ENCODE data around the gene MAD1L1. TPM values are rescaled to one million over a fixed set of nuclear protein-coding genes. Genes with fewer than 3 reads are reported as not detected.

Gene MAD1L1
- total RNA-seq, 4 donors from 2014 or later = 8.0 to 52.7 (median 26.7) TPM

DNA sequence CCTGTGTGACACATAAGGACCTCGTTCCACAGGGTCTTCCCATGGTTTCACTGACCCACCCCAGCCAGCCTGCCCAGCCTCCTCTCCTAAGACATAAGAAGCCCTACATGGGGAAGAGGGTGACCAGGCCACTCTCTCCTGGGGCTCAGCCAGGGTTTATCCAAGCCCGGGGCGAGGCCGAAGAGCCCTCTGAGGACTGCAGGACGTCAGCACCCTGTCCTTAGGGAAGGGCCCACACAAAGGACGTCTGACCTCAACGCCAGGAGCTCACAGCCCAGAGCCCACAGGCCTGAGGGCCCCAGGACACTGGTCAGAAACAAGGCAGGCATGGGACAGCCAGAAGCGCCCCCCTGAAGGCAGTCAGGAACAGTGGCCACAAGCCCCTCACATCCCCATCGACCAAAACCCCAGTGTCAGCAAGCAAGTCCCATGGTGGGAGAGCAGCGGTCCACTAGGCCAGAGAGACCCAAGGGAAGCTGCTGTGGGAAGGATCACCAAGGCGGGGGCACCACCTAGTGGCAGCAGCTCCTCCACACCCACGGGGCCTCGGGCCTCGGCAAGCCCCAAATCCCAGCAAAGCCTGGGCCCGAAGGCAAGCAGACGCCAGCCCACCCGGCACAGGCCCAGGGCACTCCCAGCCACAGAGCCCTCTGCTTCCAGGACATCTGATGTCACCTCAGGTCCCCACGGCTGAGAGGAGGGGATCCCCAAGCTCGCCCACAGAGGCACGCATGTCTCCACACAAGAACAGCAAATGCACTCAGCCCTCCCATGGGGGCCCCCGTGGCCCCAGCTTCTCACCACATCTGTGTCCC, 23.4 kb downstream of the MAD1L1 start:
- Histone ChIP-seq H3K27ac (no peak overlapping the region), H3K36me3 (peaks cover 0 to 5% (median 0%) of the 10 kb centered on the region in 4 donors), H3K4me3 (no peak overlapping the region), H3K9me3 (no peaks in the 10 kb centered on the region), H3K27me3 (no peaks in the 10 kb centered on the region), H3K4me1 (peaks cover 0 to 4% (median 0%) of the 10 kb centered on the region in 4 donors)
- intact Hi-C loops (cut with DNase I; ENCODE audit: low total_unique reads) = loop anchor here (5.0 to 10.0 kb wide), 2 partner anchors 107 to 545 kb away; no protein-coding TSS in a partner anchor
- TF ChIP-seq, protein P1, sequence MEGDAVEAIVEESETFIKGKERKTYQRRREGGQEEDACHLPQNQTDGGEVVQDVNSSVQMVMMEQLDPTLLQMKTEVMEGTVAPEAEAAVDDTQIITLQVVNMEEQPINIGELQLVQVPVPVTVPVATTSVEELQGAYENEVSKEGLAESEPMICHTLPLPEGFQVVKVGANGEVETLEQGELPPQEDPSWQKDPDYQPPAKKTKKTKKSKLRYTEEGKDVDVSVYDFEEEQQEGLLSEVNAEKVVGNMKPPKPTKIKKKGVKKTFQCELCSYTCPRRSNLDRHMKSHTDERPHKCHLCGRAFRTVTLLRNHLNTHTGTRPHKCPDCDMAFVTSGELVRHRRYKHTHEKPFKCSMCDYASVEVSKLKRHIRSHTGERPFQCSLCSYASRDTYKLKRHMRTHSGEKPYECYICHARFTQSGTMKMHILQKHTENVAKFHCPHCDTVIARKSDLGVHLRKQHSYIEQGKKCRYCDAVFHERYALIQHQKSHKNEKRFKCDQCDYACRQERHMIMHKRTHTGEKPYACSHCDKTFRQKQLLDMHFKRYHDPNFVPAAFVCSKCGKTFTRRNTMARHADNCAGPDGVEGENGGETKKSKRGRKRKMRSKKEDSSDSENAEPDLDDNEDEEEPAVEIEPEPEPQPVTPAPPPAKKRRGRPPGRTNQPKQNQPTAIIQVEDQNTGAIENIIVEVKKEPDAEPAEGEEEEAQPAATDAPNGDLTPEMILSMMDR (IDR thresholded peaks at IDR 0.05) = peak; percentile 59 to 72 (median 67)
- TF ChIP-seq EP300 (IDR thresholded peaks at IDR 0.05; ENCODE audit: low read depth) (no peak), POLR2AphosphoS5 (IDR thresholded peaks at IDR 0.05) (no peak)
- peak; percentile 59 for DNase-seq
- WGBS, 2 donors (ENCODE audit: low coverage in 1 of 2) = 73% methylated on average over 18 of the region's 21 CpGs; no CpG with 5 or more reads in 1 of the 2 donors
- in situ Hi-C loops (cut with MboI; ENCODE audit: low pct_ligation_motif_present in 1 of 4, low pct_unique_long_range_greater_than_20kb in 1 of 4, low sequenced_read_pairs in 3 of 4) = loop anchor here in 3 of 4 donors (25.0 kb wide), 2 partner anchors 547 to 622 kb away; partner anchors contain the start of gene ELFN1 (in 2 of the 3)

DNA sequence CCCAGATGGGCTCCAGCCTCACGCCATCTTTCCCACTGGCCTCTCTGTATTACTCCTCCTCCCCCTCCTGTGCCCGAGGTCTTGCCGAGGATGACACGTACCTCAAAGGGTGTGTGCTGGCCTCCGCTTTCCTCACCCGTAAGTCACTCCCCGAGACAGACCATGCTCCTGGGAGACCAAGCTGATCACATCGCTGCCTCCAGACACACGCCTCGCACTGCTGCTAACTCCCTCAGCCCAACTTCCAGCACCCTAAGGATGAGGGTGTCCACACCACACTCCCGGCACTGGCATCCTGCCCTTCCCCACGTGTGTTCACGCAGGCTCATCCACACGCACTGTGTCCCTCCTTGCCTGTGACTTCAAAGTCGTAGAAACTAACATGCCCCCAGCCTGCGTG, 24.0 kb downstream of the MAD1L1 start:
- H3K27me3 ChIP-seq = no peaks in the 10 kb centered on the region
- peaks cover 0 to 5% (median 0%) of the 10 kb centered on the region in 4 donors for H3K36me3 ChIP-seq
- H3K4me3 ChIP-seq = no peak overlapping the region
- TF ChIP-seq, protein P1 (IDR thresholded peaks at IDR 0.05) = no peak
- no peak for TF ChIP-seq EP300 (IDR thresholded peaks at IDR 0.05; ENCODE audit: low read depth)
- no peak for TF ChIP-seq POLR2AphosphoS5 (IDR thresholded peaks at IDR 0.05)
- no peak for TF ChIP-seq POLR2A (IDR thresholded peaks at IDR 0.05)
- in situ Hi-C loops (cut with MboI; ENCODE audit: low pct_ligation_motif_present in 1 of 4, low pct_unique_long_range_greater_than_20kb in 1 of 4, low sequenced_read_pairs in 3 of 4) (loop anchor here in 3 of 4 donors (25.0 kb wide), 2 partner anchors 546 to 621 kb away; partner anchors contain the start of gene ELFN1 (in 2 of the 3)), intact Hi-C loops (cut with DNase I; ENCODE audit: low total_unique reads) (loop anchor here (5.0 to 10.0 kb wide), 2 partner anchors 106 to 544 kb away; no protein-coding TSS in a partner anchor)
- H3K27ac ChIP-seq = no peak overlapping the region
- H3K4me1 ChIP-seq = peaks cover 0 to 8% (median under 1%) of the 10 kb centered on the region in 4 donors
- 92 to 100% methylated on average over 1 to 16 of the region's 16 CpGs for WGBS, 2 donors (ENCODE audit: low coverage in 1 of 2)
- no peak for DNase-seq
- H3K9me3 ChIP-seq = no peaks in the 10 kb centered on the region

DNA sequence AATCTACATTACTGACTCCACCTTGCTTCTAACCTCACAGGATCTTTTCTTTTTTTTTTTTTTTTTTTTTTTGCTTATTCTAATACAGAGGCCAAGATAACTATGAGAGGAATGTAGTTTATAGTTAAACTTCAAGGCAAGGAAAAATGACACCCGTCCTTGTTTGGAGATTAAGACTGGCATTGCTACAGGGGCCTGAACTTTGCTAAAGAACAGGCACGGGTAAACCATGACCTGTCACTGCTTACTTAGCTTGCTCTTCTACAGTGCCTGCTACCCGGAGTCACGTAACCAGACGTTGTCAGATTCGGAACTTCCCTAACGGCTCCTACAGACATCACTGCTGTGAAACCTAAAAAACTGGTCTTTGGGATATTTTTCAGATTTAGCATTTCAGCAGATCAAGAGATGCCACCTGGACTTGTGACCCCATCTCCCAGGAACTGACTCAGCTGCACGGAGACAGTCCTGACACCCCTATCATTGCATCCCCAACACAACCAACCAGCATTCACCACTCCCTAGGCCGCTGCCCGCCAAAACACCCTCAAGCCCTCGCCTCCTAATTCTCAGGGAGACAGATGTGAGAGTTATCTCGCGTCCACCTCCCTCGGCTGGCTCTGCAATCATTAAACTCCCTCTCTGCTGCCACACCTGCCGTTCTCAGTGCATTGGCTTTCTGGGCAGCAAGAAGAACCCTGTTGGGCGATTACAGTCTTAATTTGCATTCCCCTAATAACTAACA, 27.5 kb downstream of the MAD1L1 start:
- no peaks in the 10 kb centered on the region for H3K9me3 ChIP-seq
- no peaks in the 10 kb centered on the region for H3K36me3 ChIP-seq
- no peak for TF ChIP-seq EP300 (IDR thresholded peaks at IDR 0.05; ENCODE audit: low read depth)
- intact Hi-C loops (cut with DNase I; ENCODE audit: low total_unique reads) (loop anchor here (5.0 to 10.0 kb wide), 2 partner anchors 103 to 540 kb away; no protein-coding TSS in a partner anchor), in situ Hi-C loops (cut with MboI; ENCODE audit: low pct_ligation_motif_present in 1 of 4, low pct_unique_long_range_greater_than_20kb in 1 of 4, low sequenced_read_pairs in 3 of 4) (loop anchor here in 3 of 4 donors (25.0 kb wide), 2 partner anchors 543 to 618 kb away; partner anchors contain the start of gene ELFN1 (in 2 of the 3))
- no peaks in the 10 kb centered on the region for H3K27me3 ChIP-seq
- peaks cover 0 to 8% (median 5%) of the 10 kb centered on the region in 4 donors for H3K4me1 ChIP-seq
- H3K27ac ChIP-seq = no peak overlapping the region
- WGBS, 2 donors (ENCODE audit: low coverage in 1 of 2) = 85 to 90% methylated on average over 14 to 16 of the region's 16 CpGs
- DNase-seq = no peak
- no peak overlapping the region for H3K4me3 ChIP-seq

DNA sequence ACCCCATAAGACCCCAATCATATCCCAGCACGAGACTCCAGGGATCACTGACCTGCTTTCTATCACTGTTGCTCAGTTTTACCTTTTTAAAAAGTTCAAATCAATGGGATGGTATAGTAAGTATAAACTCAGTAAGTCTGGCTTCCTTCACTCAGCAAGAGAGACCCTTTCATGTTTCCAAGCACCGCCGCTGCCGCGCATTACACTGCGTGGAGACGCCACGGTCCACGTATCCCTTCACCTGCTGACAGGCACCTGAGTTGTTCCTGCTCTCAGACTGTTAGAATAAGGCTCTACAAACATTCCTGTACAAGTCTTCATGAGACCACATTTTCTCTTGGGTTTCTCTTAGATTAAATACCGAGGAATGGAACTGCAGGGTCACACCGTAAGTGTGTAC, 28.3 kb downstream of the MAD1L1 start:
- H3K4me3 ChIP-seq = no peak overlapping the region
- H3K27ac ChIP-seq = peak overlapping the region in 1 of 4 donors; percentile 46
- TF ChIP-seq, protein P1 (IDR thresholded peaks at IDR 0.05) = no peak
- no peak for TF ChIP-seq POLR2A (IDR thresholded peaks at IDR 0.05)
- TF ChIP-seq EP300 (IDR thresholded peaks at IDR 0.05; ENCODE audit: low read depth) = no peak
- intact Hi-C loops (cut with DNase I; ENCODE audit: low total_unique reads) (loop anchor here (10.0 kb wide), 1 partner anchor 540 kb away; no protein-coding TSS in a partner anchor), in situ Hi-C loops (cut with MboI; ENCODE audit: low pct_ligation_motif_present in 1 of 4, low pct_unique_long_range_greater_than_20kb in 1 of 4, low sequenced_read_pairs in 3 of 4) (loop anchor here in 3 of 4 donors (25.0 kb wide), 2 partner anchors 542 to 617 kb away; partner anchors contain the start of gene ELFN1 (in 2 of the 3))
- peaks cover 0 to 8% (median 5%) of the 10 kb centered on the region in 4 donors for H3K4me1 ChIP-seq
- 96 to 97% methylated on average over 10 to 11 of the region's 11 CpGs for WGBS, 2 donors (ENCODE audit: low coverage in 1 of 2)
- DNase-seq = no peak
- no peaks in the 10 kb centered on the region for H3K36me3 ChIP-seq
- no peaks in the 10 kb centered on the region for H3K9me3 ChIP-seq
- no peaks in the 10 kb centered on the region for H3K27me3 ChIP-seq
